ENCODE measurements around the gene CHIC2. TPM values are rescaled to one million over a fixed set of nuclear protein-coding genes. Genes with fewer than 3 reads are reported as not detected.

The CHIC2 gene
- total and polyA plus RNA-seq, 2 of the 8 experiments (the other 6 are each of a cell fraction or from before 2014, with no cell fraction given) = 4.5 to 10.9 TPM

DNA sequence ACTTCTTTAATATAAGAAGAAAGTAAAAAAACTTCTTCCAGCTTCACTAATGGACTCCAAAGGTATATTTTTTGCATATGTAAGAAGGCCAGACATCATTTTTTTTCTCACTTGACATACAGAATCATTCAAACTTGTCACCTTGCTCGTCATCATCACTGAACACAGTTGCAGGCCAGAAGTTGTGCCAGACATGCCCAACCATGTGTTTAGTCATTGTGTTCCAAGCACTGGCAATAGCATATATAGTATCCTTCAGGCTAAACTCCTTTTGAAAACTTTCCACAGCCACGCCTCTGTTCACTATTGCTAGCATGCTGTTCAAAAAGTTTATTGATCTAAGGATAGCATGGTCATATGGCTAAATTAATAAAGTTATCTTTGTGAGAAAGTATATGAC is 83.3 kb downstream of the CHIC2 start (continued):
- TF ChIP-seq, protein P1, sequence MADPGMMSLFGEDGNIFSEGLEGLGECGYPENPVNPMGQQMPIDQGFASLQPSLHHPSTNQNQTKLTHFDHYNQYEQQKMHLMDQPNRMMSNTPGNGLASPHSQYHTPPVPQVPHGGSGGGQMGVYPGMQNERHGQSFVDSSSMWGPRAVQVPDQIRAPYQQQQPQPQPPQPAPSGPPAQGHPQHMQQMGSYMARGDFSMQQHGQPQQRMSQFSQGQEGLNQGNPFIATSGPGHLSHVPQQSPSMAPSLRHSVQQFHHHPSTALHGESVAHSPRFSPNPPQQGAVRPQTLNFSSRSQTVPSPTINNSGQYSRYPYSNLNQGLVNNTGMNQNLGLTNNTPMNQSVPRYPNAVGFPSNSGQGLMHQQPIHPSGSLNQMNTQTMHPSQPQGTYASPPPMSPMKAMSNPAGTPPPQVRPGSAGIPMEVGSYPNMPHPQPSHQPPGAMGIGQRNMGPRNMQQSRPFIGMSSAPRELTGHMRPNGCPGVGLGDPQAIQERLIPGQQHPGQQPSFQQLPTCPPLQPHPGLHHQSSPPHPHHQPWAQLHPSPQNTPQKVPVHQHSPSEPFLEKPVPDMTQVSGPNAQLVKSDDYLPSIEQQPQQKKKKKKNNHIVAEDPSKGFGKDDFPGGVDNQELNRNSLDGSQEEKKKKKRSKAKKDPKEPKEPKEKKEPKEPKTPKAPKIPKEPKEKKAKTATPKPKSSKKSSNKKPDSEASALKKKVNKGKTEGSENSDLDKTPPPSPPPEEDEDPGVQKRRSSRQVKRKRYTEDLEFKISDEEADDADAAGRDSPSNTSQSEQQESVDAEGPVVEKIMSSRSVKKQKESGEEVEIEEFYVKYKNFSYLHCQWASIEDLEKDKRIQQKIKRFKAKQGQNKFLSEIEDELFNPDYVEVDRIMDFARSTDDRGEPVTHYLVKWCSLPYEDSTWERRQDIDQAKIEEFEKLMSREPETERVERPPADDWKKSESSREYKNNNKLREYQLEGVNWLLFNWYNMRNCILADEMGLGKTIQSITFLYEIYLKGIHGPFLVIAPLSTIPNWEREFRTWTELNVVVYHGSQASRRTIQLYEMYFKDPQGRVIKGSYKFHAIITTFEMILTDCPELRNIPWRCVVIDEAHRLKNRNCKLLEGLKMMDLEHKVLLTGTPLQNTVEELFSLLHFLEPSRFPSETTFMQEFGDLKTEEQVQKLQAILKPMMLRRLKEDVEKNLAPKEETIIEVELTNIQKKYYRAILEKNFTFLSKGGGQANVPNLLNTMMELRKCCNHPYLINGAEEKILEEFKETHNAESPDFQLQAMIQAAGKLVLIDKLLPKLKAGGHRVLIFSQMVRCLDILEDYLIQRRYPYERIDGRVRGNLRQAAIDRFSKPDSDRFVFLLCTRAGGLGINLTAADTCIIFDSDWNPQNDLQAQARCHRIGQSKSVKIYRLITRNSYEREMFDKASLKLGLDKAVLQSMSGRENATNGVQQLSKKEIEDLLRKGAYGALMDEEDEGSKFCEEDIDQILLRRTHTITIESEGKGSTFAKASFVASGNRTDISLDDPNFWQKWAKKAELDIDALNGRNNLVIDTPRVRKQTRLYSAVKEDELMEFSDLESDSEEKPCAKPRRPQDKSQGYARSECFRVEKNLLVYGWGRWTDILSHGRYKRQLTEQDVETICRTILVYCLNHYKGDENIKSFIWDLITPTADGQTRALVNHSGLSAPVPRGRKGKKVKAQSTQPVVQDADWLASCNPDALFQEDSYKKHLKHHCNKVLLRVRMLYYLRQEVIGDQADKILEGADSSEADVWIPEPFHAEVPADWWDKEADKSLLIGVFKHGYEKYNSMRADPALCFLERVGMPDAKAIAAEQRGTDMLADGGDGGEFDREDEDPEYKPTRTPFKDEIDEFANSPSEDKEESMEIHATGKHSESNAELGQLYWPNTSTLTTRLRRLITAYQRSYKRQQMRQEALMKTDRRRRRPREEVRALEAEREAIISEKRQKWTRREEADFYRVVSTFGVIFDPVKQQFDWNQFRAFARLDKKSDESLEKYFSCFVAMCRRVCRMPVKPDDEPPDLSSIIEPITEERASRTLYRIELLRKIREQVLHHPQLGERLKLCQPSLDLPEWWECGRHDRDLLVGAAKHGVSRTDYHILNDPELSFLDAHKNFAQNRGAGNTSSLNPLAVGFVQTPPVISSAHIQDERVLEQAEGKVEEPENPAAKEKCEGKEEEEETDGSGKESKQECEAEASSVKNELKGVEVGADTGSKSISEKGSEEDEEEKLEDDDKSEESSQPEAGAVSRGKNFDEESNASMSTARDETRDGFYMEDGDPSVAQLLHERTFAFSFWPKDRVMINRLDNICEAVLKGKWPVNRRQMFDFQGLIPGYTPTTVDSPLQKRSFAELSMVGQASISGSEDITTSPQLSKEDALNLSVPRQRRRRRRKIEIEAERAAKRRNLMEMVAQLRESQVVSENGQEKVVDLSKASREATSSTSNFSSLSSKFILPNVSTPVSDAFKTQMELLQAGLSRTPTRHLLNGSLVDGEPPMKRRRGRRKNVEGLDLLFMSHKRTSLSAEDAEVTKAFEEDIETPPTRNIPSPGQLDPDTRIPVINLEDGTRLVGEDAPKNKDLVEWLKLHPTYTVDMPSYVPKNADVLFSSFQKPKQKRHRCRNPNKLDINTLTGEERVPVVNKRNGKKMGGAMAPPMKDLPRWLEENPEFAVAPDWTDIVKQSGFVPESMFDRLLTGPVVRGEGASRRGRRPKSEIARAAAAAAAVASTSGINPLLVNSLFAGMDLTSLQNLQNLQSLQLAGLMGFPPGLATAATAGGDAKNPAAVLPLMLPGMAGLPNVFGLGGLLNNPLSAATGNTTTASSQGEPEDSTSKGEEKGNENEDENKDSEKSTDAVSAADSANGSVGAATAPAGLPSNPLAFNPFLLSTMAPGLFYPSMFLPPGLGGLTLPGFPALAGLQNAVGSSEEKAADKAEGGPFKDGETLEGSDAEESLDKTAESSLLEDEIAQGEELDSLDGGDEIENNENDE (IDR thresholded peaks at IDR 0.05; ENCODE audit: insufficient replicate concordance, low read length) = no peak
- TF ChIP-seq CREB1 (IDR thresholded peaks at IDR 0.05) (no peak), JUN (IDR thresholded peaks at IDR 0.05; ENCODE audit: low read depth, low read length) (no peak), RFX5 (IDR thresholded peaks at IDR 0.05; ENCODE audit: borderline replicate concordance, low read depth, low read length) (no peak), CBX5 (IDR thresholded peaks at IDR 0.05; ENCODE audit: low read depth, low read length) (no peak), RBBP5 (IDR thresholded peaks at IDR 0.05; ENCODE audit: borderline replicate concordance, low read depth, low read length) (no peak), ZNF274 (IDR thresholded peaks at IDR 0.05; ENCODE audit: borderline replicate concordance, extremely low read depth, low read length) (no peak), HDAC2 (IDR thresholded peaks at IDR 0.05; ENCODE audit: borderline replicate concordance in 1 of 2, low read depth in 2 of 2, low read length in 2 of 2) (no peak), TAF7 (optimal IDR thresholded peaks at IDR 0.05; ENCODE audit: borderline replicate concordance, low read depth, low read length) (no peak), BACH1 (IDR thresholded peaks at IDR 0.05; ENCODE audit: low read length) (no peak), NANOG (IDR thresholded peaks at IDR 0.05; ENCODE audit: insufficient read depth, low read depth, low read length, poor library complexity, severe bottlenecking) (no peak), MAFK (IDR thresholded peaks at IDR 0.05; ENCODE audit: low read depth, low read length) (no peak)

Measured in H1 (cell line).